ENCODE results near the gene RBFOX1.

Gene RBFOX1

GRCh38 chr16:7614021-7614795, 281.6 kb downstream of the RBFOX1 start:
- DNase-seq: no peak

GRCh38 chr16:7615565-7615964, 282.9 kb downstream of the RBFOX1 start:
- no peak for DNase-seq

DNA sequence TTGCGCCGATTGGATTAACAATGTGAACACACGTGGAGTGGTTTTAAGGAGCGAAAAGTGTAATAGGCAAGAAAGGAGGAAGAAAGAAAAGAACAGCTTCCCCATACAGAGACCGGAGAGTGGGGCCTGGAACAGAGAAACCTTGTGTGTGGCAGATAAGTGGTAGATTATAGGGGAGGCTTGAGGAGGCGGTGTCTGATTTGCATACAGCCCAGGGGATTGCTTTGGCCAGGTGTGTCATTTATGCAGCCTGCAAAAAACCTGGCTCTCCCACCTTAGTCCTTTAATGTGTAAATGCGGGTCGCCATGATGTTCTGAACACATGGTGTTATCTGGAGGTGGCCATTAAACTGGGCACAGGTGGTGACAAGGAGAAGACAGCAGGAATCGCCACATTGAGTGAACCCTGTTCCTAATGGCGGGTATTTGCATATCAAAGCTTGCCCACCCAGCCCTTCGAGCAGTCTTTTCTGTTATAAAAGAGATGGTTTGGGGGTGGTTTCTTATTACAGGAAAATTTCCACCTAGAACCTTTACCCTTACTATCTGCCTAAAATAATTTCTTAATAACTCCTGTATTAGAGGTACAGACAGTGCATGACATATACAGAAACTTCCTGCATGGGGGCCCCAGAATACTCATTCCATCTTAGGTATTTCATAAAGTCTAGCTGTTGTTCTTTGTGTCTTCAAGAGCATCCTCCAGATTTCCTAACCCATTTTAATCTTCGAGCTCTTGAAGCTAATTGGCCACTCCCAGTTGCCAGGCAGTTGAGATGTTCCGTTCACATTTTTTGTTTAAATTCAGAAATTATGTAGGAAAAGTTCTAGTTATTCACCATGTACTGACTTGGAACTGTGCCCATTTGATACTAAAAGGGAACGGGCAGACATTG, 292.5 kb downstream of the RBFOX1 start:
- no peak for DNase-seq

DNA sequence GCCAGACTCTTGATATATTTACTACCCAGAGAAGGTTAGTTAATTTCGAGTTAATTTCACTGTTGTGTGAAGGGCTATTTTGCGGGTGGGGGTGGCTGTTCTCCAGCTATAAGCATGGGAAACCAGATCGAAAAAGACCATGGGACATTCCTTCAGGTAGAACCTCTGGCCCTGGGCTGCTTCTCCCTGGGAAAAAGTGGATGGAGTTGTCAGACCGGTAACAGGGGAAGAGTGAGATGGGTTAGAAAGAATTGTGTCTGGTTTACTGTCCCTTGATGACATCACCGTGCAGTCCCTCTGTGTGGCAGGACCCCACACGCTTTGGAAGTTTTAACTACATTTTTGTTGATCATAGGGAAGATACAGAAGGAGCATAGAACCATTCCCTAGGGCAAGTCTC, 296.3 kb downstream of the RBFOX1 start:
- no peak for DNase-seq

DNA sequence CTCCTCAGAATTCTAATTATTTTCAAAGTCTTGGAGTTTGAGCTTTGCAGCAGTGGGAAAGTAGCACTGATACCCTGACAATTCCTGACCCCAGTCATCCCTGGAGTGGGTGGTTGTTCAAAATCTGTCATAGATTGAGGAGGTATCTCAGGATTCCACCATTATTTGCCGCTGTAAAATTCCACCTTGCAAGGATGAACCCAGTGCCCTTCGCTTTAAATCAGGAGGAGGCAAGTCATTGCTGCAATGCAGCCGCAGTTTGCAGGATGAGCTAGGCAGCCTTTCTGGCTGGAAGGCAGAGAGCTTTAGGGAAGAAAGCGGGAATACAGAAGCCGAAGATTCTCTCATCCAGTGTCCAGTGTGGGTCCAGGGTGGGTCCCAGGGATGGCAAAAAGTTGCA, 296.9 kb downstream of the RBFOX1 start:
- no peak for DNase-seq

- no peak for DNase-seq
Observed at GRCh38 chr16:7637446-7637845, 304.8 kb downstream of the RBFOX1 start.

DNA sequence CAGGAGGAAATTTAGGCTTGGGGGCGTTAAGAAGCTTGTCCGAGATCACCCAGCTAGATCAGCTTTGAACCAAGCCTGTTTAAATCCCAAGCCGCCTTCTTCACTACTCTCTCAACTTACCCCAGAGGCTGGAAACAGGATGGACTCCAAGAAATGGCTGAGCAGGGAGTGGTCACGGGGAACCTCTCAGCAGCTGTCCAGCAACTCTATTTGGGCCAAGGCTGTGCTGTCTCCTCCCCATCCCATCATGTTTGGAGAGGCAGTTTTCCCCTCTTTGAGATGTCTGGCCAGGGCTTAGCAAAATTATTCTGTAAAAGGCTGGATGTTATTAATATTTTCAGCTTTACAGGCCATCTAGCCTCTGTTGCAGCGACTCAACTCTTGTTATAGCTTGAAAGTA, 305.7 kb downstream of the RBFOX1 start:
- no peak for DNase-seq

GRCh38 chr16:7640334-7640733, 307.7 kb downstream of the RBFOX1 start:
- no peak for DNase-seq

- DNase-seq: no peak
Observed at GRCh38 chr16:7644176-7644575, 311.5 kb downstream of the RBFOX1 start.

GRCh38 chr16:7644811-7645210, 312.2 kb downstream of the RBFOX1 start:
- no peak for DNase-seq

GRCh38 chr16:7646821-7647500, 314.3 kb downstream of the RBFOX1 start:
- no peak for DNase-seq

DNA sequence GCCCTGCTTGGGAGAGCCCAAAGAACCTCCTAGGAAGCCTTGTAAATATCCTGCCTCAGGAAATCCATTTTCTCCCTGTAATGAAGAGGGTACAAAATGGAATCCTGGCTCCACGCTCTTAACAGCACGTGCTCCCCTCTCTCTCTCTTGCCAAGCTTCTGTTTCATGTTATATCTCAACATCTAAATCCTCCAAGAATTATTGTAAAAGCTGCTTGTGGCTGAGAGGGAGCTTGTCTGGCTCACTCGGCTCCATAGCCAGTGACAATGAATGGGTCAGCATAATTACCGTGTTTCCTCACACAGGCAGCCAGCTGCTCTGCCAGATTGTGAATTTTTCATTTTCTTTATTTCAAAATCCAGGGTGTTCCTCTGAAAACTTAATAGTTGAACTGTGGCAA, 317.8 kb downstream of the RBFOX1 start:
- no peak for DNase-seq

DNA sequence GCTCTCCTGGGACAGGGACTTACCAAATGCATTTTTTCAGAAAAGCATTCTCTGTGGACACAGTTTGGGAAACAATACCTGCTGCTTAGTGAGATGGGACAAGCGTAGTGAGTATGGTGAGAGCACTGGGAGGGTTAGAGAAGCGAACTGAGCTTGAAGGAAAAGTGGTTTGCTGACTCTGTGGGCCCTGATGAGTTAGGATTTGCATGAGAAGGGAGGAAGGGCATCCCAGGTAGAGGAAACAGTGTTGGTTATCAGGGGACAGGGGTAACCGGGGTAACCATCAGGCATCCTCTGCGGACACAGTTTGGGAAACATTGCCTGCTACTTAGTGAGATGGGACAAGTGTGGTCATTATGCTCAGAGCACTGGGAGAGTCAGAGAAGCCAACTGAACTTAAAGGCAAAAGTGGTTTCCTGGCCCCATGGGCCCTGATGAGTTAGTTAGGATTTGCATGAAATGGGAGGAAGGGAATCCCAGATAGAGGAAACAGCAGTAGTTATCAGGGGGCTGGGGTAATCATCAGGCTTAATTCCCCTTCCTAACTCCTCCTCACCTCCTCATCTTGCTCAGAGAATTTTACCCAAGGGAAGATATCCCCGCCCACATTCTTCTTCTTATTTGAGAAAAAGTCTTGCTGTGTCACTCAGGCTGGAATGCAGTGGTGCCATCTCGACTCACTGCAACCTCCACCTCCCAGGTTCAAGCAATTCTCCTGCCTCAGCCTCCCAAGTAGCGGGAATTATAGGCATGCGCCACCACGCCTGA, 319.3 kb downstream of the RBFOX1 start:
- no peak for DNase-seq

DNA sequence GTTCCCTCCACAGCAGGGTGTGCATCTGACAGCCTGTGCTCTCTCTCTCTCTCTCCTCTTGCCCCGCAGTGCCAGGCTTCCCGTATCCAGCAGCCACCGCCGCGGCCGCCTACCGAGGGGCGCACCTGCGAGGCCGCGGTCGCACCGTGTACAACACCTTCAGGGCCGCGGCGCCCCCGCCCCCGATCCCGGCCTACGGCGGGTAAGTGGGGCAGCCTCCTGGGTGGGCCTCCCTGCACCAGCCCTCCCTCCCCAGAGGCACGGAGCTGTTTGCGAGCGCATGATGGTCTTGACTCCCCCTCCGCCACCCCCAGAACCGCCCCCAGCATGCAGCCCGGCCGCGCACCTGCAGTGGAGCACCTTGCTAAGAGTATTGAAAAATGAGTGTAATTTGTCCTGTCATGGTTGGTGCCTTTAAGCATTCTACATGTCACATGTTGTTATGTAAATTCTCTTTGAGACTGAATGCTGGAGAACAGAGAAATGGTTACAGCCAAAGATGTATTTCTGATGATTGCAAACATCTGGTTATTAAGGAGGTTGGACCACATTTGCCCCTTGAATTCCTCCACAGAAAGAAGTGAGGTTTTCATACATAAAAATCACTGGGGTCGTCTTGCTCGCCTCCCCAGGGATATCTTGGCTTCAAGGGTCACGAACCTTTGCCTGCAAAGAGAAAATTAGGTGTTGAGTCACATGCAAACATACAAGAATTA, 321.3 kb downstream of the RBFOX1 start:
- no peak for DNase-seq

- DNase-seq: no peak
Observed at GRCh38 chr16:7675628-7676027, 343.0 kb downstream of the RBFOX1 start.

- no peak for DNase-seq
Observed at GRCh38 chr16:7680296-7680695, 347.7 kb downstream of the RBFOX1 start.

DNA sequence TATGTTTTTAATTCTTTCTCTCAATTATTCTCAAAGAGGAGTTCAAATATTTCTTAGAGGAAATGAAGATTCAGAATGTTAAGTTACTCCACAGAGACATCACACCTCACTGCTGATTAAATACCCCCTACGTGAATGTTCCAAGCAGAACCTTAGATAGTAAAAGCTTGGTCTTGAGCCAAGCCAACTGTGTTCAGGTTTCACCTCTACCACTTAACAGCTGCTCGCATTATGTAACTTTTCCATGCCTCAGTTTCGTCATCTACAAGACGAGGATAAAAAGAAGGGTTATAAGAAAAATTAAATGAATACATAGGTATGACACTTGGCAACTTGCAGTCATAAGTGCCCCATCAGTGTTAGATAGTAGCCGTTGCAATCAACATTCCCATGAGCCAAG, 356.2 kb downstream of the RBFOX1 start:
- DNase-seq: no peak

GRCh38 chr16:7689234-7689633, 356.6 kb downstream of the RBFOX1 start:
- no peak for DNase-seq

- DNase-seq: no peak
Observed at GRCh38 chr16:7691533-7691932, 358.9 kb downstream of the RBFOX1 start.

- DNase-seq: no peak
Observed at GRCh38 chr16:7703672-7704071, 371.0 kb downstream of the RBFOX1 start.

- no peak for DNase-seq
Observed at GRCh38 chr16:7705885-7706284, 373.2 kb downstream of the RBFOX1 start.

GRCh38 chr16:7709186-7709585, 376.5 kb downstream of the RBFOX1 start:
- DNase-seq: no peak

Measured in NCI-H1694 treated with DMSO at 0.1 percent for 48 hours (cell line).